Measurements from ENCODE around the gene FMO4.
"Not testable (repeated sequence)": the region's sequence is repeated elsewhere in the genome, so short reads cannot be mapped to it uniquely, and the experiment has no call there.

The FMO4 gene

DNA sequence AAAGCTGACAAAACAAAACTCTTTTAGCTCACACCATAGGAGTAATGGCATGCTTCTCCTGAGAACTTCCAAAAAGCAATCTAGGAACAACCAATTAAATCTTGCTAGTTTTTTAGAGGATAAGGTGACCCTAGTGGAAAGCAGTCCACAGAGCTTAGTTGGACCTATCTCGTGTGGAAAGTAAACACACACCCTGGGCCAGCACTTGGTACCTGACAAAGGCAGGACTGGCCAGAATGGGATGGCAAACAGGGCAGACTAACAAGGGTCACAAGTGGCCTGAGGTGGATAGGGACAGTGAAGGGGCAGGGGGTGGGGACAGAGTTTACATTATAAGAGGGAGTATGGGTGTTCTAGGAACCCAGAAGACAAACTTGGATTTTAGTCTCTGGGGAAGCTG lies 22.0 kb downstream of the FMO4 start:
- DNase-seq: no peak

DNA sequence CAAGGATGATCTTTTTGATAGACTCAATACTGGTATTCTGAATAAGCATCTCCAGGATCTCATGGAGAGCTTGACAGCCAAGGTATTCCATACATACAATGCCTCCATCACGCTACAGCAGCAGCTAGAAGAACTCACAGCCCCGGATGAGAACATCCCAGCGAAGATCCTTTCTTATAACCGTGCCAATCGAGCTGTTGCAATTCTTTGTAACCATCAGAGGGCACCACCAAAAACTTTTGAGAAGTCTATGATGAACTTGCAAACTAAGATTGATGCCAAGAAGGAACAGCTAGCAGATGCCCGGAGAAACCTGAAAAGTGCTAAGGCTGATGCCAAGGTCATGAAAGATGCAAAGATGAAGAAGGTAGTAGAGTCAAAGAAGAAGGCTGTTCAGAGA lies 25.4 kb downstream of the FMO4 start:
- not testable (repeated sequence) for DNase-seq

DNA sequence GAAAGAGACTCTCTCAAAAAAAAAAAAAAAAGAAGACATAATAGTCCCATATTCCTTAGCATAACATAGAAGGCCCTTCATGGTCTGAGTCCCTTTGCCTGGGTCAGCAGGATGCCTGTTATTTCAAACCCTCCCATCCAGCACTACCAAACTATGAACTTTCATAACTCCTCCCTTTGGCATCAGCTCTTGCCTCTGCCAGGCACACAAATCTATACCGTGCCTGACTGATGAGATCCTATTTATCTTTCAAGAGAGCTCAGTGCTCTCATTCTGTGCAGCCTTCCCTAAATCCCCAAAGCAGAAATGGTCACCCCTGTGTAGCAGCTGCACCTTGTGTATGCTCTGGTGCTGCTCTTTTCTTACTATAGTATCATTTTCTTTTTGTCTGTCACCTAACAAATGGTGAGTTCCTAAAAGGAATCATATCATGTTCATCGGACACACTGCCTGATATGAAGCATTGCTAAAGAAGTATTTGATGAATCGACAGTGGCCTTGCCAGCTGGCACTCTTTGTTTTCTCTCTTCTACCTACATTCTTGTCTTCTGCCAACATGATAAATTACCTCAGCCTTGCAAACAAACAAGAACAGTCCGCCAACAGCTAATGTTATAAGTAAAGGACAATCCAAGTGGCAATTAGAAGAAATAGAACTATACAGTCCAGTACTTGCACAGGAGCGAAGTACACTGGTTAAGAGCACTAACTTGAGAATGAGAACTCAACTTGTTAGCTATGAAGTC lies 29.9 kb downstream of the FMO4 start:
- no peak for DNase-seq

DNA sequence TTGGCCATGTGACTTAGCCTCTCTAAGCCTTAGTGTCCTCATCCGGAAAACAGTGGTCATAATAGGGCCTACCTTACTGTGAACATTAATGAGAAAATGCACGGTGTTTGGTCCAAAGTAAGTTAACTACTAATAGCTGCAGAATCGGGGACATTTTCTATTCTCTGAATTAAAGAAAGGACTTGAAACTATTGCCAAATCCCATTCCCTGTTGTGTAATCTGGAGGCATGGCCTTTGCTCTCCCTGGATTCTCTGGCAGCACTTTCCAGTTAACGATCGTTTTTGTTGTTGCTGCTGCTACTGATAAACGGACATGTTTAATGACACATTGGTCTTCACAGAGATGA lies 30.5 kb downstream of the FMO4 start:
- no peak for DNase-seq

DNA sequence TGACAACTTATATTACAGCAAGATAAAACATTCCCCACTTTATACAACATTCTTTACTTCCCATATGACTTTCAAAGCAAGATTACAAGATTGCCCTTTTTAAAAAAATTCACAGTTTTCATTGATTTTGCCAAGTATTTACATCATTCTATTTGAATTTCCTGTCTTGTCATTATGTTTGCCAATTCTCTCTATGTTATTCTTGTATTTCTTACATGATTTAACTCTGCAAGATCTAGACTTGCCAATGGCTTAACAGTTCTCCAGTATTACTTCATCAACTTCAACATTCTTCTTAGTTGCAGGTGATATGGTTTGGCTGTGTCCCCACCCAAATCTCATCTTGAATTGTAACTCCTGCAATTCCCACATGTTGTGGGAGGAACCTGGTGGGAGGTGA lies 31.6 kb downstream of the FMO4 start:
- no peak for DNase-seq

DNA sequence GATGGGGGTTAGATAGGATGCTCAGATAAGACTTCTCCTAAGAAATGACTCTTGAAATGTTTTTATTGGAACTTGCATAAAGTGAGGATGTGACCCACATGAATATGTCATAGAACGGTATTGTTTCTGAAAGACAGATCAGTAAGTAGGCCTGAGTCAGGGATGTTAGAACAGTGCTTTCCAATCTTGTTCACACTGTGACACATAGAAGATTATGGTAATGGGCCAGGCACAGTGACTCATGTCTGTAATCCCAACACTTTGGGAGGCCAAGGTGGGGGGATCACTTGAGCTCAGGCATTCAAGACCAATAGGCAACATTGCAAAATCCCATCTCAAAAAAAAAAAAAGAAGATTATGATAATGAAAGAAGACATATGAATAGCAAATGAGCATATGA lies 32.9 kb downstream of the FMO4 start:
- no peak for DNase-seq

DNA sequence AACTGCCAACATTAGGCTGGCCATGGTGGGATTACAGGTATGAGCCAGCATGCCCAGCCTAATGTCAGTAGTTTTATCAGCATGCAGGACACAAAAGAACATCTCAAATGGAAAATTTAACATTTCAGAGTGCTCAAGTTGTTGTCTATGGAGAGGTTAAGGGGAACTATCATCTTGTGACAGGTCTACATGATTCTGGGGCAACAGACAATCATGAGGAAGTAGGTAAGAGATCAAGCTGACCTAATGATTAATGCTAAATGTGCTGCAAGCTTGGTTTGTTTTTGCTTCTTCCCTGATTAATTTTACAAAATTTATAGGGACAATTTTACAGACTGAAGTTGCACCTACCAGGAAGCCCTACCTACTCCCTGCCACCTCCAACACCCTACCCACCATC lies 36.6 kb downstream of the FMO4 start:
- DNase-seq: no peak

DNA sequence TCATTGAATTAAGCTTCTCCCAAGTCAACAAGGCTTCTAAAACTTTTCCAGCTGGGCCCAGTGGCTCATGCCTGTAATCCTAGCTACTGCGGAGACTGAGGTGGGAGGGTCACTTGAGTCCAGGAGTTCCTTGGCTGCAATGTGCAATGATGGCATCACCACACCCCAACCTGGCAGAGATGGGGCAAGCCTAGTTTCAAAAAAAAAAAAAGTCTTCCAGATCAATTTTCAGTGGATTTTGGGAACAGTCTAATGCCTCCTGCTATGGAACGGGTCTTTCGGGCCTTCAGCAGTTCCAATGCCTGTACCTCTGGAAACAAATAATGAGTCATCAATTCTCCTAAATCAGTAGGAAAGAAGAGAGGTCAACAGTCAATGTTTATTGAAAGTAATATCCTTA lies 38.0 kb downstream of the FMO4 start:
- DNase-seq: no peak

DNA sequence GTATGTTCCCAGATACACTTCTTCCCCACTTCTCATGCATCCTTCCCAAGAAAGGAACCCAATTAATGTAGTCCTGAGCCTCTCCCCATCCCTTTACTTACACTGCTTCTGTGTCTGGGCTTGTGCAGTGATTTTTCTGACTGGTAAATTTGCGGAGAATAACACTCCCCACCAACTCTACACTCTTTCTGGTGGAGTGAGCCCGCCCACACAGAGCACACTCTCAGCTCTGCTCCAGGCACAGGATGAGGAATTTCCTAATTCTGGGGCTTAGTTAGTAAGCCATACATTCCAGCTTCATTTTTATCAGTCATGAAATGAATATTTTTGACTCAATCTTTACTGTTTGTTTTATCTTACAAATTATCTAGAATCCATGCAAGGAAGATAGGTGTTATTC lies 38.6 kb downstream of the FMO4 start:
- DNase-seq: no peak

DNA sequence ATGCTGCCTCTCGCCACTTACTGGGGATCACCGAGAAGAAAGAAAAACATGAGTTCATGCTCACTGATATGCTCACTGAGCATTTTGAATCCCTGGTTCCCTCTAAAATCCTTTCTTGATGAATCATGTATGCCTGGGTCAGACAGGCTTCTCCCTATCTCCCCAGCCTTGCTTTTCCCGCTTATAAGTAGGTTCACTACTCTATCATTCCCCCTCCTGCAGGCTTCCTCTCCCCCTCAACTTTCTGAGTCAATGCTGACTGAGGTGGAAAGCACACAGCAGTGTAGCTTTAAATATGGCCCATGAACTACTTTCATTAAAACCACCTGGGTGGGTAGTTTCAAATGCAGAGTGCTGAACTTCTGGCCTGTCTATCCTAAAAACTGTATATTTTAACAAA lies 41.7 kb downstream of the FMO4 start:
- DNase-seq: no peak

DNA sequence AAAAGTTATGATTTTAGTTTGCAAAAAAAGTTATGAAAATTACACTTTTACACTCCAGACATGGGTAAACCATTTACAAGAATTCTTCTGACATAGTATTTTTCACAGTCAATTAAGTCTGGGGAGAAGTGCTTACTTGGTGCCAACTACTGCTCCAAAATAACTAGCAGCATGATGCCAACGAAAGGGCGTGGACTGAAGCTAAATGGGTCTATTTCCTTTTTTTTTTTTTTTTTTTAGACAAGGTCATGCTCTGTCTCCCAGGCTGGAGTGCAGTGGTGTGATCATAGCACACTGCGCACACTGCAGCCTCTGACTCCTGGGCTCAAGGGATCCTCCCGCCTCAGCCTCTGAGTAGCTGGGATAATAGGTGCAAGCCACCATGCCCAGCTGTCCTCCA lies 43.2 kb downstream of the FMO4 start:
- DNase-seq: no peak

DNA sequence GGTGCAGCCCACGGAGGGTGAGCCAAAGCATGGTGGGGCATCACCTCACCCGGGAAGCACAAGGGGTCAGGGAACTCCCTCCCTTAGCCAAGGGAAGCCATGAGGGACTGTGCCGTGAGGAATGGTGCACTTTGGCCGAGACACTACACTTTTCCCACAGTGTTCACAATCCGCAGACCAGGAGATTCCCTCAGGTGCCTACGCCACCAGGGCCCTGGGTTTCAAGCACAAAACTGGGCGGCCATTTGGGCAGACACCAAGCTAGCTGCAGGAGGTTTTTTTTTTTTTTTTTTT lies 45.3 kb downstream of the FMO4 start:
- not testable (repeated sequence) for DNase-seq

DNA sequence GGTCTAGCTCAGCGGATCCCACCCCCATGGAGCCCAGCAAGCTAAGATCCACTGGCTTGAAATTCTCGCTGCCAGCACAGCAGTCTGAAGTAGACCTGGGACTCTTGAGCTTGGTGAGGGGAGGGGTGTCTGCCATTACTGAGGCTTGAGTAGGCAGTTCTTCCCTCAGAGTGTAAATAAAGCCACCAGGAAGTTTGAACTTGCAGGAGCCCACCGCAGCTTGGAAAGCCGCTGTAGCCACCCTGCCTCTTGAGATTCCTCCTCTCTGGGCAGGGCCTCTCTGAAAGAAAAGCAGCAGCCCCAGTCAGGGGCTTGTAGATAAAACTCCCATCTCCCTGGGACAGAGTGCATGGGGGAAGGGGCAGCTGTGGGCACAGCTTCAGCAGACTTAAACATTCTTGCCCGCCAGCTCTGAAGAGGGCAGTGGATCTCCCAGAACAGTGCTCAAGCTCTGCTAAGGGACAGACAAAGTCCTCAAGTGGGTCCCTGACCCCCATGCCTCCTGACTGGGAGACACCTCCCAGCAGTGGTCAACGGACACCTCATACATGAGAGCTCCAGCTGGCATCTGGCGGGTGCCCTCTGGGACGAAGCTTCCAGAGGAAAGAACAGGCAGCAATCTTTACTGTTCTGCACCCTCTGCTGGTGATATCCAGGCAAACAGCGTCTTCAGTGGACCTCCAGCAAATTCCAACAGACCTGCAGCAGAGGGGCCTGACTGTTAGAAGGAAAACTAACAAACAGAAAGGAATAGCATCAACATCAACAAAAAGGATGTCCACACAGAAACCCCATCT lies 45.9 kb downstream of the FMO4 start:
- not testable (repeated sequence) for DNase-seq

DNA sequence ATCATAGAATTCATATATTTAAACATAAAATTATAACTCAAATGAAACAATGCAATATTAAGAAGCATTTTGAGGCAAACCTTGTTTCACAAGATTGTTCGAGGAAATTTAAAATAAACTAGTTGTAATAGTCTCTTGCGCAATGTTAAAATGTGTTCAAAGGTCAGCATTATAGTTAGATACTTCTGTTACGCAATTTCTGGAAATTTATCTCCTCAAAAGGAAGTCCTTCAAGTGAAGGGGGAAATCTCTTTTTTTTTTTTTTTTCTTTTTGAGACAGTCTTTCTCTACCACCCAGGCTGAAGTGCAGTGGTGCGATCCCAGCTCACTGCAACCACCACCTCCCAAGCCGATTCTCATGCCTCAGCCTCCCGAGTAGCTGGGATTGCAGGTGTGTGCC lies 52.1 kb downstream of the FMO4 start:
- no peak for DNase-seq

DNA sequence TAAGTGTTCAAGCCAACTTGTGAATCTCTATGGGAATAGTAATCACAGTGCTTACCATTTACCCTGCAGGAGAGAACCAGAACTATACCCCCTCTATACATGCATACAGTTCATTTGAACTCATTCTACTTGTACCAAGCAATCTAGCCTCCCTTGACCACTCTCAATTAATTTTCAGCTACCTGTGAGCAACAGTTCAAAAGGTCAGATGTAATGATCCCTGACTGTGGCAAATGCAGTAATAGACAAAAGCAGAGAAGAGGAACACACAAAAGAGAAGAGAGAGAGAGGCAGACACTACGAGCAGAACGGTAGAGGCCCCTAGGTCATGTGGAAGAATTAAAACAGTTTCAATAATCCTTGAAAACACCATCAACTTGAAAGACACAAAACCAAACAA lies 52.8 kb downstream of the FMO4 start:
- DNase-seq: no peak

DNA sequence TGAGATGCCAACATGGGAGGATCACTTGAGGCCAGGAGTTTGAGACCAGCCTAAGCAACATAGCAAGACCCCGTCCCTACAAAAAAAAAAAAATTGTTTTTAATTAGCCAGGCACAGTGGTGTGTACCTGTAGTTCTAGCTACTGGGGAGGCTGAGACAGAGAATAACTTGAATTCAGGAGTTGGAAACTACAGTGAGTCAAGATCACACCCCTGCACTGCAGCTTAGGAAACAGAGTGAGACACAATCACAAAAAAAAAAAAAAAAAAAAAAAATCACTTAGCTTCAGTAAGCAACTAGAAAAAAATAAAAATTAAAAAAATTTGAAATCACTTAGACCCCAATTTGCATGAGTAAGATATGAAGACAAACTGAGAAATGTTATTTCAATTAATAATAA lies 53.5 kb downstream of the FMO4 start:
- no peak for DNase-seq

DNA sequence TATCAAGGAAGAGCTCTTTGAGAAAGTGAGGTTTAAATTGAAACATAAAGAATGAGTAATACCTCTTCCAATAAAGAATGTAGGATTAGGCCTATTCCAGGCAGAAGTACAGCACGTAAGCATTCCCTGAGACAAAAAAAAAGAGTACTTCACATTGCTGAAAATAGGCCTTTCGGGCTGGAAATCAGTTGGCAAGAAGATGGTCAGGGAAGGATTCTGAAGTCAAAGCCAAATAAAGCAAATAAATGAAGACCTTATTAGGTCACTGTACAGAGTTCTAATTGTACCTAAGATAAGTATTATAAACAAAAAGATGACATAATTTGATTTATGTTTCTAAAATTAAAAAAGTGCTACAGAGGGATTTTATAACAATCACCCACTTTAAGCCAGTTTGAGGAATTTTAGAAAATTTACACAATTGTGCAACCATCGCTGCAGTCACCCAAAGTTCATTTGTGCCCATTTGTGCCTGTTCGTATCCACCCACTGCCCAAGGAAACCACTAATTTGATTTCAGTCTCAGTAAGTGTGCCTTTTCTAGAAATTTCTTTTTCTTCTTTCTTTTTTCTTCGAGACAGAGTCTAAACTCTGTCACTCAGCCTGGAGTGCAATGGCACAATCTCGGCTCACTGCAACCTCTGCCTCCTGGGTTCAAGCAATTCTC lies 58.6 kb downstream of the FMO4 start:
- no peak for DNase-seq

DNA sequence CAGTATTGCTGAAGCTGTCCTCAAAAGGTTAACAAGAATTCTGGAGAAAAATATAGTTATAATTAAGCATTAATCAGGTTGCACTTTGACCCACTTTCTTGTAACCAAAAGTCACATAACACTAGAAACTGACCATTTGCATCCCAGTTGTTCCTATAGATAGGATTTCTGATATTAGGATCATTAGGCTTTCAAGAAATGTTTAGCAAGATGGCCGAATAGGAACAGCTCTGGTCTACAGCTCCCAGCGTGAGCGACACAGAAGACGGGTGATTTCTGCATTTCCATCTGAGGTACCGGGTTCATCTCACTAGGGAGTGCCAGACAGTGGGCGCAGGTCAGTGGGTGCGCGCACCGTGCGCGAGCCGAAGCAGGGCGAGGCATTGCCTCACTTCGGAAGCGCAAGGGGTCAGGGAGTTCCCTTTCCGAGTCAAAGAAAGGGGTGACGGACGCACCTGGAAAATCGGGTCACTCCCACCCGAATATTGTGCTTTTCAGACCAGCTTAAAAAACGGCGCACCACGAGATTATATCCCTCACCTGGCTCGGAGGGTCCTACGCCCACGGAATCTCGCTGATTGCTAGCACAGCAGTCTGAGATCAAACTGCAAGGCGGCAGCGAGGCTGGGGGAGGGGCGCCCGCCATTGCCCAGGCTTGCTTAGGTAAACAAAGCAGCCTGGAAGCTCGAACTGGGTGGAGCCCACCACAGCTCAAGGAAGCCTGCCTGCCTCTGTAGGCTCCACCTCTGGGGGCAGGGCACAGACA lies 59.6 kb downstream of the FMO4 start:
- not testable (repeated sequence) for DNase-seq

DNA sequence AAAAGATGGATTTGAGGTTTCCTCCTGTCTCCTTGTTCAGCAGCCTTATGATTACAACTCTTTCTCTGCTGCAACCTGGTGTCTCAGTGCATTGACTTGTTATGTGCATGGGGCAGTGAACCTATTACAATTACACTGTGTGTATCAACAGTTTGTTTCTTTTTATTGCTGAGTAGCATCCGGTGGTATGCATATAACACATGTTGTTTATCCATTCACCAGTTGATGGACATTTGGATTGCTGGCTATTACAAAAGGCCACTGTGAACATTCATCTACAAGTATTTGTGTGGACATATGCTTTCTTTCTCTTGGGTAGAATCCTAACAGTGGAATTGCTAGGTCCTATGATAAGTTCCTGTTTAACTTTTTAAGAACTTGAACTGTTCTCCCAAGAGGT lies 65.9 kb downstream of the FMO4 start:
- DNase-seq: no peak

DNA sequence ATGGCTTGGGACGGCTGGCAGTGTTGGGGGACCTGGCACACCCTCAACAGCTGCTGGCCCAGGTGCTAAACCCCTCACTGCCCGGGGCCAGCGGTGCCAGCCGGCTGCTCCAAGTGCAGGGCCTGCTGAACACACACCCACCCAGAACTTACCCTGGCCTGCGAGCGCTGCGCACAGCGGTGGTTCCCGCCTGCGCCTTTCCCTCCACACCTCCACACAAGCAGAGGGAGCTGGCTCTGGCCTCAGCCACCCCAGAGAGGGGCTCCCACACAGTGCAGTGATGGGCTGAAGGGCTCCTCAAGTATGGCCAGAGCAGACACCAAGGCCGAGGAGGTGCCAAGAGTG lies 67.9 kb downstream of the FMO4 start:
- DNase-seq: no peak

DNA sequence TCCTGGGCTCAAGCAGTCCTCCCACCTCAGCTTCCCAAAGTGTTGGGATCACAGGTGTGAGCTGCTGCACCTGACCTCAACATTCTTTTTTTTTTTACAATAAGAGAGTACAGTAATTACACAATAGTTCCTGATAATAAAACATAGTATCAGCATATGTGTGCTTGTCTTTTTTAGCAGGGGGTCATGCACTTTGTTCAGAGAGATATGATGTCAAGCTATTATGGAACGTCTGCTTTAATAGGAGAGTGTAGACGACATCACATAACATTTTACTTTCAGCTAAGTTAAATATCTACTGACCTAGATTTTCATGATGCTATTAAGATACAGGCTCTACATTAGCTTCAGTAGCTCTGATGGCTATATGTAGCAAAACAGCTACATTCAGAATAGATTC lies 70.5 kb downstream of the FMO4 start:
- no peak for DNase-seq

DNA sequence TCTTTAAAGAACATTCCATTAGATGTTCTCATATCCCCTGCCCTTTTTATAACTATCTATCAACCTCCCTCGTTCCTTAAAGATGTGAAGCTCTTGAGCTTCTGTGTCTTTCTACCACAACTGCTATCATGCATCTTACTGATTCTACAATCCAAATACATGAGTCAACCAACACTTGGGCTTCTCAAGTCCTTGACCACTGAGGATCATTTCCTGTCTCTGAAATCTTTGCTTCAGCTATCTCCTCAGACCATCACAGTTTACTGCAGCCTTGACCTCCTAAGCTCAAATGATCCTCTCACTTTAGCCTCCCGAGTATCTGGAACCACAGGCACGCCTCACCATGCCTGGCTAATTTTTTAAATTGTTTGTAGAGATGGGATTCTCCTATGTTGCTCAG lies 75.2 kb downstream of the FMO4 start:
- DNase-seq: no peak

DNA sequence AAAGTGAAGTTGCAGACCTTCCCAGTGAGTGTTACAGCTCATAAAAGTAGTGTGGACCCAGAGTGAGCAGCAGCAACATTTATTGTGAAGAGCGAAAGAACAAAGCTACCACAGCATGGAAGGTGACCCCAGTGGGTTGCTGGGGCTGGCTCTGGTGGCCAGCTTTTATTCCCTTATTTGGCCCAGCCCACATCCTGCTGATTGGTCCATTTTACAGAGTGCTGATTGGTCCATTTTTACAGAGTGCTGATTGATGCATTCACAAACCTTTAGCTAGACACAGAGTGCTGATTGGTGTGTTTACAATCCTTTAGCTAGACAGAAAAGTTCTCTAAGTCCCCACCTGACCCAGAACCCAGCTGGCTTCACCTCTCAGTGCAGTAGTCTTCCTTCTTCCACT lies 76.8 kb downstream of the FMO4 start:
- DNase-seq: not testable (repeated sequence)
